ENCODE results near the gene CCDC171.

Gene CCDC171

DNA sequence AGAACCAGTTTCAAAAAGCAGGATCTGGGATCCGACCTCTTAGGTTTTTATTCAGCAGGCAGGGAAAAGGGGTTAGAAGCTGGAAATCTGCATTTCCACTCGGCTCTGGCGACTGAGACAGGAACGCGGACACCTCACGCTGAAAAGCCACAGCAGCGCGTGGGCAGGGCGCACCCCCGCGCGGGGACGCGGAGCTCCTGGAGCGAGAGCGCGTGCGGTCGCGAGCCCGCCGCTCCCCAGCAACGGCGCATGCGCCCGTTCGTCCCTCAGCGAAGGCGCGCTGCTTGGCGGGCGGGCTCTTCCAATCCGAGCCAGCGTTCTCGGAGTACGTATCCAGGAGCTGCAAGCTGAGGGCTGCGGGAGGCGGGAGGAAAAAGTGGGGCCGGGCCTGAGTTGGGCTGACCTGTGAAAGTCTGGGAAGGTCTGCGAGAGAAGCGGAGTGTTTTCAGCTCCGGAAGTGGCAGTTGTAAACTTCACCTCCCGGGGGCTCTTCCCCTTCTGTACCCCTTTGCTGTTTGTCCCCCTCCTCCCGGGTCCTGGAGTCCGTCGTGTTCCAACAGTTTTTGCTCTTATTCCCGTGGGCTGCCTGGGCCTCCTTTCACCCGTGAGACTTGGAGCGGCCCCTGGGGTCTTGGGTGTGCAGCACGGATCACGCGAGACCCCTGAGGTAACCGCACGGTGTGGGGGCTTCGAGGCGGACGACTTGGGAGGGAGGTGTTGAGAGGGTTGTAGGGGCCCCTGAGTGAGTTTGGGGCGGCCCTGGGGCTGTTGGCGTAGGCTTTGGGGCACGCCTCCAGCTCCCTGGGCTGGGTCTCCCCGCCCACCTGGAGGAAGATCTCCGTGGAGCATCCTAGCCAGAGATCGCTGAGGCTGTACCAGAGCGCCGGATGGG lies at the start of gene CCDC171:
CCDC171 (plus strand) TSS at position 408 of the 892 bp plus-strand sequence. CDS start 11,046 bp downstream, outside the sequence.
- TF ChIP-seq, protein P1, sequence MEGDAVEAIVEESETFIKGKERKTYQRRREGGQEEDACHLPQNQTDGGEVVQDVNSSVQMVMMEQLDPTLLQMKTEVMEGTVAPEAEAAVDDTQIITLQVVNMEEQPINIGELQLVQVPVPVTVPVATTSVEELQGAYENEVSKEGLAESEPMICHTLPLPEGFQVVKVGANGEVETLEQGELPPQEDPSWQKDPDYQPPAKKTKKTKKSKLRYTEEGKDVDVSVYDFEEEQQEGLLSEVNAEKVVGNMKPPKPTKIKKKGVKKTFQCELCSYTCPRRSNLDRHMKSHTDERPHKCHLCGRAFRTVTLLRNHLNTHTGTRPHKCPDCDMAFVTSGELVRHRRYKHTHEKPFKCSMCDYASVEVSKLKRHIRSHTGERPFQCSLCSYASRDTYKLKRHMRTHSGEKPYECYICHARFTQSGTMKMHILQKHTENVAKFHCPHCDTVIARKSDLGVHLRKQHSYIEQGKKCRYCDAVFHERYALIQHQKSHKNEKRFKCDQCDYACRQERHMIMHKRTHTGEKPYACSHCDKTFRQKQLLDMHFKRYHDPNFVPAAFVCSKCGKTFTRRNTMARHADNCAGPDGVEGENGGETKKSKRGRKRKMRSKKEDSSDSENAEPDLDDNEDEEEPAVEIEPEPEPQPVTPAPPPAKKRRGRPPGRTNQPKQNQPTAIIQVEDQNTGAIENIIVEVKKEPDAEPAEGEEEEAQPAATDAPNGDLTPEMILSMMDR (conservative IDR thresholded peaks at IDR 0.05; ENCODE audit: low read length) = no peak; the same call in 1 of the 2 replicates
- peak within 1 kb of the TSS; percentile 74 for H3K4me3 ChIP-seq (ENCODE audit: low read length)
- peak; percentile 94 for DNase-seq (ENCODE audit: low read depth)

GRCh38 chr9:15505921-15506320 lies 46.9 kb upstream of the CCDC171 start:
- H3K4me3 ChIP-seq (ENCODE audit: low read length) = no peak overlapping the region
- no peak for DNase-seq (ENCODE audit: low read depth)
- TF ChIP-seq, protein P1 (conservative IDR thresholded peaks at IDR 0.05; ENCODE audit: low read length) = no peak

DNA sequence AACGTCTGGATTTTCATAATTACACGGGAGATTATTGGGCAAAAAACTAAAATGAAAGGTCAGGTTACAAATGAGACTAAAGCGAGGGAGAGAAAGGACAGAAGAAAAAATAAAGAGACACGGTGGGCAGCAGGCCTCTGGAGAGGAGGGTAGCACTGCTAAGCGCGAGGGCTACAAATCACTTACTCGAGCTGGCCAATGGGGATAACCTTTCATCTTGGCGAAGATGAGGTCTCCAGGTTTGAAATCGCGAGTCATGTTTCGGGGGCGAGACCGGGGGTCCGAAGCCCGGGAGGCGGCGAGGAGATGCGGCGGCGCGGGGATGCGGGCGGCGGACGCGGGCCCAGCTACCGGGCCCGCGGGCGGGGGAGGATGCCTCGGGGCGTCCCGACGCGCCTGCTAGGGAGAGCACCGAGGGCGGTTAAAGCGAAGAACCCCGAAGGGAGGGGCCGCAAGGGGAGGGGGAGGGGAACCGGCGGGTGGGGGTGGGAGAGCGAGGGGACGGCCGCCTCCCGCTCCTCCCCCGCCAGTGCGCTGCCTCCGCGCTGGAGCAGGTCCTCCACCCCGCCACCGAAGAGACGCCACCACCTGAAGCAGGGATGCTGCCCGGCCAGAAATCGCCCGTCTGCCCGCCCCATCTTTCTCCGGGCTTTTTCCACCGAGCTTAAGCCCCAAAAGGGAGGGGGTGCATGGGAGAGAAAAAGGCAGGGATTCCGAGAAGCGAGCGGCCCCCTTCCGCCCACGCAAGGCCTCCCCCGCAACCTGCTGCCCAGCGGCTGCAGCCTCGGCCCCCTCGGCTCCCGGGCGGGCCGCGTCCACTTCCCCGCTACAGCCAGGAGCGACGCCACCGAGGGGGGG lies 42.7 kb upstream of the CCDC171 start:
- DNase-seq (ENCODE audit: low read depth) = peak; percentile 5
- TF ChIP-seq, protein P1 (conservative IDR thresholded peaks at IDR 0.05; ENCODE audit: low read length) = no peak
- H3K4me3 ChIP-seq (ENCODE audit: low read length) = peak overlapping the region; percentile 81

DNA sequence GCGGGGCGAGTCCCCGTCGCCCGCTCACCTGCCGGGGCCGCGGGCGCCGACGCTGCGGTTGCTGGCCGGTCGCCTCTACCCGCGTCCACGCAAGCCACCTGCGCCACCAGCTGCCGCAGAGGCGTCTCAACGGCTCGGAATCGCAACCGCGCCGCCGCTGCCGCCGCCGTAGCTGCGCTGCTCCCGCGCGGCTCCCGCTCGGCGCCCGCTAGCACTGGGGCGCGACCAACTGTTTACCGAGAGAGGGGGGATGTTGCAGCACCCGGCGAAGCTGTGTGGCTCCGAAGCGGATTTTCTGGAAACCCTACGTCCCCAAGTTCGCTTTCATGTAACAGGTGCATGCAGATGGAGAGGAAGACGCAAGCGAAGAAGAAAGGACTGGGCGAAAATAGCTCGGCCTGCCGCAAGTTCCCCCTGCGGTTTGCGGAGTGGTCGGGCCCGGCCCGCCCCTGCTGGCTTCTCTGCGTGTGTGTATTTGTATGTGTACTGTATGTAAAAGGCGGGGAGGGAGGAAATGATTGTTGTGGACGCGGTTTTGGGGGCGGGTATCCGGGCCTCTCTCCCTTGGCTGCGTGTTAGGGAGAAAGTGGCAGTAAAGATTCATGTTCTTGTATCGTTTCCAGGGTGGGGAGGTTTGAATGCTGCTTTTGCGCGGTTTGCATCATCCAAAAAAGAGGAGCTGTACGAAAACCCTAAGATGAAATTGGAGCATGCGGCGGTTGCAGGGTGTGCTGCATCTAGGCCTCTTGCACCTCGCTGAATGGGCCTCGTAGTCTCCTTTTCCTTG lies 41.9 kb upstream of the CCDC171 start, which contains the start of gene PSIP1:
PSIP1 (minus strand) TSS at position 182 of the 787 bp plus-strand sequence. CDS start 782 bp downstream, outside the sequence.
- H3K4me3 ChIP-seq (ENCODE audit: low read length) = peak within 1 kb of the TSS; percentile 81
- TF ChIP-seq, protein P1 (conservative IDR thresholded peaks at IDR 0.05; ENCODE audit: low read length) = 0 out of 2 replicates have a peak, but pooled peaks have one; percentile 6
- peak; percentile 84 for DNase-seq (ENCODE audit: low read depth)

DNA sequence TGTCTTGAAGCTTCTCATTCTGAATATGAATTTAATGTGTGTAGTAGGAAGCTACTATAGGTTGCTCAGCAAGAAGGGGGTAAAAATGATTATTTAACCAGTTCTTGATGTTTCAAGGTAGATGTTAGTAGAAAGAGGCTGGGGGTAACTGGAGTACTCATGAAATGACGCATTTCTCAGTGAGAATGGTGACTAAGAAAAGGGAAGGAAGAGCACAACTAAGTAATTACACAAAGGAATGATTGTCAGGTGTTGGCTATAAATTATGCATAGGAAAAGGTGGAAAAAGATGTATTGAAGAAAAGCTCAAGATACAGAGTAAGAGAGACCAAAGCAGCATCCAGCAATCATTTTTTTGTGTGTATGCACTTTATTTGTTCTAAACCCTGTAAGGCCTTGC lies 40.6 kb upstream of the CCDC171 start:
- TF ChIP-seq, protein P1 (conservative IDR thresholded peaks at IDR 0.05; ENCODE audit: low read length) = no peak
- no peak for DNase-seq (ENCODE audit: low read depth)
- no peak overlapping the region for H3K4me3 ChIP-seq (ENCODE audit: low read length)

- no peak overlapping the region for H3K4me3 ChIP-seq (ENCODE audit: low read length)
- no peak for DNase-seq (ENCODE audit: low read depth)
- TF ChIP-seq, protein P1 (conservative IDR thresholded peaks at IDR 0.05; ENCODE audit: low read length) = no peak
Observed at GRCh38 chr9:15512889-15513288, 40.0 kb upstream of the CCDC171 start.

Data from AG10803 (cell line).